Sigmoid colon (tissue), 4 donors: ENCODE results near the gene CTNND2.

Experiments
- CTCF ChIP-seq, 4 experiments: fragments of 450-650 bp in 3 of 4; fragments of 200-600 bp in 1 of 4; IDR thresholded peaks; one replicate each; pipeline ENCODE4 v1.5.1; 2016 to 2019; ENCODE audit warnings: antibody characterized with exemption in 4 of 4, mild to moderate bottlenecking in 3 of 4, moderate library complexity in 2 of 4
- EP300 ChIP-seq, 4 donors: sonication (generic); formaldehyde crosslinking; IDR thresholded peaks; one replicate each; pipeline ENCODE4 v1.6.1; 2017; ENCODE audit warnings: antibody characterized with exemption in 4 of 4
- POLR2A ChIP-seq, 2 donors: fragments of 450-650 bp; IDR thresholded peaks; one replicate each; pipeline ENCODE4 v1.6.1; 2016; ENCODE audit warnings: antibody characterized with exemption in 2 of 2, mild to moderate bottlenecking in 2 of 2, moderate library complexity in 2 of 2
- POLR2AphosphoS5 ChIP-seq, 4 donors: sonication (generic); formaldehyde crosslinking; IDR thresholded peaks; one replicate each; pipeline ENCODE4 v1.6.1; 2017; ENCODE audit warnings: antibody characterized with exemption in 4 of 4

- TF ChIP-seq CTCF (IDR thresholded peaks at IDR 0.05) (no peak), POLR2A (IDR thresholded peaks at IDR 0.05) (no peak), EP300 (IDR thresholded peaks at IDR 0.05) (no peak), POLR2AphosphoS5 (IDR thresholded peaks at IDR 0.05) (no peak)
These were observed 526.4 kb downstream of the CTNND2 start for GRCh38 chr5:11377896-11378295.
